Keratinocyte (primary cell): ENCODE data around the gene TMBIM6.
"Not testable (repeated sequence)": the region's sequence is repeated elsewhere in the genome, so short reads cannot be mapped to it uniquely, and the experiment has no call there.

Experiments
- CTCF ChIP-seq, 3 experiments: IDR thresholded peaks in 1 of 3; conservative IDR thresholded peaks in 1 of 3; optimal IDR thresholded peaks in 1 of 3; 2 replicates in 2 of 3; 3 replicates in 1 of 3; pipeline versions ENCODE3 to v1.5.1; 2011; ENCODE audit warnings: low read length in 3 of 3, mild to moderate bottlenecking in 3 of 3, moderate library complexity in 2 of 3, control low read depth in 1 of 3, inconsistent platforms in 1 of 3; ENCODE audit not compliant: insufficient read depth in 2 of 3; ENCODE audit errors: extremely low read depth in 1 of 3
- EZH2 ChIP-seq: IDR thresholded peaks from one replicate; pipeline ENCODE4 v1.6.1; 2012; ENCODE audit warnings: inconsistent platforms, mild to moderate bottlenecking, low read length, moderate library complexity

- not testable (repeated sequence) for TF ChIP-seq CTCF (optimal IDR thresholded peaks at IDR 0.05 in 1 of 3, IDR thresholded peaks at IDR 0.05 in 1 of 3, conservative IDR thresholded peaks at IDR 0.05 in 1 of 3; ENCODE audit: extremely low read depth in 1 of 3, insufficient read depth in 2 of 3, low read length in 3 of 3); EZH2
Observed at GRCh38 chr12:49780914-49781313, 39.6 kb downstream of the TMBIM6 start.
